T-helper 1 cell treated with Interleukin-12 subunit alpha and Interleukin-12 subunit beta and Interleukin-4 antibody, amounts not matched to agents 30 μg/mL and 1 μg/mL, for 36 hours (primary cell): ENCODE results near the gene MCRS1.
A peak's percentile ranks its signal among the peaks of the same experiment; 100 is the strongest.
"Not testable (repeated sequence)": the region's sequence is repeated elsewhere in the genome, so short reads cannot be mapped to it uniquely, and the experiment has no call there.

Experiments
- H3K27ac Mint-ChIP-seq: one replicate; pipeline ENCODE4 v1.8.0; 2021; ENCODE audit warnings: mild to moderate bottlenecking, mixed read lengths
- H3K27me3 Mint-ChIP-seq: one replicate; pipeline ENCODE4 v1.8.0; 2021; ENCODE audit warnings: low read depth, mixed read lengths
- H3K36me3 Mint-ChIP-seq: one replicate; pipeline ENCODE4 v1.8.0; 2021; ENCODE audit warnings: low read depth, mixed read lengths
- H3K4me1 Mint-ChIP-seq: one replicate; pipeline ENCODE4 v1.8.0; 2021; ENCODE audit warnings: low read depth, mixed read lengths
- H3K4me3 Mint-ChIP-seq: one replicate; pipeline ENCODE4 v1.8.0; 2021; ENCODE audit warnings: mild to moderate bottlenecking, moderate library complexity, mixed read lengths
- H3K9me3 Mint-ChIP-seq: one replicate; pipeline ENCODE4 v1.8.0; 2021; ENCODE audit warnings: mixed read lengths

The MCRS1 gene

DNA sequence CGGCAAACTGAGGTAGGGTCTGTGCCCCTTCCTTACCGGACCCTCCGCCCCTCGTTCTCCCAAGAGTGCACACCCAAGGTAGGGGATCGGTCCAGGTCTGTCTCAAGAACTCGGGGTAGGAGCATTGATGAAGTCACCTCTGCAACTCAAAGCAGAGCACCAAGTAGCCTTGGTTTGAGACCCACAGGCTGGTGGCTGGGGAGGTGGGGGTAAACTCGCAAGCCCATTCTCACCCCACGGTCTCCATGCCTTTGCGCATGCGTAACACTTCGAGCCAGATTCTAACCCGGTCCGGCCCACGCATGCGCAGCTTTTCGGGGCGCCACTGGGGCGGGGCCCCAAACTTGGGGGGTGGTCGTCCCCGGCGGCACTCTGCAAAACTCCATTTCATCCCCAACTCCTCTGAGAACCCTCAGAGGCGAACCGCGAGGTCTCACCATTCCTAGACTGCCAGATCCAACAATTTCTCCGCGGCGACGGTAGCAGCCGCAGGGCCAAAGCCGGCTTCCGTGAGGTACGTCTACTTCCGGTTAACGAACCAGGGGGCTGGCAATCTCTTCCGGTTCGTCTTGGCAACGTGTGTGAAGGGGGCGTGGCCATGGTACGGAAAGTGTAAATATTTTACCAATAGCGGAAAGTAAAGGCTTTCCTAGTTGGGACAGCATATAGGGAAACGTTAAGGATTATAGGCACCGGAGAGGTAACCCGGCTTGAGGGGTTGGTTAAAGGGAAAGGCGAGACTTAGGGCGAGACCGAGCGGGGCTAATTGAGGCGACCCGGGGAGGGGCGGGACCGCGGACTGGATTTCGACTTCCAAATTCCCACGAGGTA, at the start of gene MCRS1:
Gene MCRS1 (minus strand): TSS at position 532 of the 831 bp plus-strand sequence. CDS start 1,411 bp downstream, outside the sequence.
- peak within 1 kb of the TSS; percentile 98 for H3K27ac Mint-ChIP-seq
- H3K9me3 Mint-ChIP-seq: no peaks in the 10 kb centered on the region
- peak within 1 kb of the TSS; percentile 99 for H3K4me3 Mint-ChIP-seq
- H3K4me1 Mint-ChIP-seq: peaks cover 43% of the 10 kb centered on the region
- H3K27me3 Mint-ChIP-seq: no peaks in the 10 kb centered on the region
- peaks cover 15% of the 10 kb centered on the region for H3K36me3 Mint-ChIP-seq

DNA sequence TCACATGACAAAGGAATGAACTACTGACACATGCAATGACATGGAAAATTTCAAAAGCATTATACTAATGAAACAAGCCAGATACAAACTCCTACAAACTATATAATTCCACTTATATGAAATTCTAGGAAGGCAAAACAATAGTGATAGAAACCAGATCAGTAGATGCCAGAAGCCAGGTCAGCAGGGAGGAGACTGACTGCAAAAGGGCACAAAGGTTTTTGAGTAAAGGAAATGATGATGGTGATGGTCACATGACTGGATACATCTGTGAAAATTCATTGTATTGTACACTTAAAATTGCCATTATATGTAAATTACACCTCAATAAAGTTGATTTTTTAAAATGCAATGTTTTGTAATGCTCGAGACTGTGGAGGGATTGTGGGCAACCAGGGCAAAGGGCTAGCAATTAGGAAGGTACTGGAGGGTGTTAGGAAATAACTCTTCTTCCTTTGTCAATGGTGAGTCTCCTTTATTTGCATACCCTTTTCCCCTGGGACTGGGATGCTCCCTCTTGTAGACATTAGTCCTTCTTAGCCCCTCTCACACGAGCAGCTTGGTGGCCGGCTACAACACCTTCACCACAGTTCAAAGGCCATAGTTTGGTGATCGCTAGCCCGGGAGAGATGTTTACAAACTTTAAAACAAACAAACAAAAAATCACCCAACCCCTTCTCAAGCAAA, 48.7 kb upstream of the MCRS1 start:
- H3K4me1 Mint-ChIP-seq: peaks cover 12% of the 10 kb centered on the region

GRCh38 chr12:49615725-49616124, 47.8 kb upstream of the MCRS1 start:
- peaks cover 3% of the 10 kb centered on the region for H3K36me3 Mint-ChIP-seq
- H3K9me3 Mint-ChIP-seq: peaks cover 8% of the 10 kb centered on the region
- H3K4me3 Mint-ChIP-seq: no peak overlapping the region

More for the DNA sequence above, 48.7 kb upstream of the MCRS1 start:
- Mint-ChIP-seq H3K4me3 (no peak overlapping the region), H3K36me3 (peaks cover 3% of the 10 kb centered on the region), H3K9me3 (peaks cover 8% of the 10 kb centered on the region), H3K27ac (no peak overlapping the region), H3K27me3 (peaks cover 49% of the 10 kb centered on the region)

GRCh38 chr12:49612210-49612609, 44.3 kb upstream of the MCRS1 start:
- Mint-ChIP-seq H3K4me1 (peaks cover 5% of the 10 kb centered on the region), H3K27me3 (peaks cover 16% of the 10 kb centered on the region), H3K4me3 (no peak overlapping the region), H3K9me3 (peaks cover 15% of the 10 kb centered on the region), H3K36me3 (peaks cover 3% of the 10 kb centered on the region), H3K27ac (no peak overlapping the region)

More at GRCh38 chr12:49615725-49616124, 47.8 kb upstream of the MCRS1 start:
- no peak overlapping the region for H3K27ac Mint-ChIP-seq
- H3K27me3 Mint-ChIP-seq: peaks cover 40% of the 10 kb centered on the region
- H3K4me1 Mint-ChIP-seq: peaks cover 5% of the 10 kb centered on the region

- not testable (repeated sequence) for H3K4me1 Mint-ChIP-seq, H3K36me3 Mint-ChIP-seq, H3K27ac Mint-ChIP-seq, H3K4me3 Mint-ChIP-seq
- Mint-ChIP-seq H3K9me3 (peaks cover 15% of the 10 kb centered on the region), H3K27me3 (peaks cover 13% of the 10 kb centered on the region)
These were observed 42.8 kb upstream of the MCRS1 start for GRCh38 chr12:49610785-49611184.

- Mint-ChIP-seq H3K4me1 (no peaks in the 10 kb centered on the region), H3K36me3 (peaks cover 3% of the 10 kb centered on the region), H3K9me3 (peaks cover 15% of the 10 kb centered on the region), H3K4me3 (no peak overlapping the region), H3K27ac (no peak overlapping the region), H3K27me3 (peaks cover 10% of the 10 kb centered on the region)
These were observed 41.9 kb upstream of the MCRS1 start for GRCh38 chr12:49609875-49610154.

GRCh38 chr12:49609059-49609874, 41.3 kb upstream of the MCRS1 start:
- H3K4me1 Mint-ChIP-seq: no peaks in the 10 kb centered on the region
- H3K9me3 Mint-ChIP-seq: peaks cover 13% of the 10 kb centered on the region
- peaks cover 3% of the 10 kb centered on the region for H3K36me3 Mint-ChIP-seq
- H3K27me3 Mint-ChIP-seq: peaks cover 8% of the 10 kb centered on the region
- no peak overlapping the region for H3K4me3 Mint-ChIP-seq
- H3K27ac Mint-ChIP-seq: no peak overlapping the region

GRCh38 chr12:49605539-49605938, 37.6 kb upstream of the MCRS1 start, which contains the start of gene FAM186B:
Gene FAM186B, minus strand, starts transcription at chr12:49605639. Its CDS starts 162 bp downstream, at chr12:49605477.
- not testable (repeated sequence) for H3K27ac Mint-ChIP-seq, H3K9me3 Mint-ChIP-seq, H3K27me3 Mint-ChIP-seq, H3K4me3 Mint-ChIP-seq, H3K36me3 Mint-ChIP-seq, H3K4me1 Mint-ChIP-seq

GRCh38 chr12:49604856-49605255, 36.9 kb upstream of the MCRS1 start:
- Mint-ChIP-seq H3K9me3 (peaks cover 2% of the 10 kb centered on the region), H3K36me3 (no peaks in the 10 kb centered on the region), H3K27ac (no peak overlapping the region)

DNA sequence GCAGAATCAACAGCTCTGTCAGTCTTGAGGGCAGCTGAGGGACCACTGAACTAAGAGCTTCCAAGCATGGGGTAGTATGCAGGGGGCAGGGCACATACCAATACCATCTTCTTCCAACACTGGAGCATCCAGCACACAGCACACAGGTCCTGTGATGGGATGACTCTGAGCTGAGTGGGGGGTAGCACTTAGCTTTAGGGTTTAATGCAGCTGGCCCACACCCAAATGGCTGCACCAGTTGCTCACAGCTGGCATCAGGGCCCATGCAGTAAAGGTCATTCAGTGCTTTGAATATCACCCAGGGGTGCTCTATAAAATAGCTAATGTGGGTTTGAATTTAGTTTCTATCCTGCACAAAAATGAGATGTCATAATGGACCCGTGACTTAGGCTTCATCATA, 35.8 kb upstream of the MCRS1 start:
- Mint-ChIP-seq H3K27ac (no peak overlapping the region), H3K27me3 (peaks cover 6% of the 10 kb centered on the region), H3K9me3 (no peaks in the 10 kb centered on the region), H3K4me3 (no peak overlapping the region), H3K36me3 (no peaks in the 10 kb centered on the region), H3K4me1 (no peaks in the 10 kb centered on the region)

More at GRCh38 chr12:49604856-49605255, 36.9 kb upstream of the MCRS1 start:
- Mint-ChIP-seq H3K4me3 (no peak overlapping the region), H3K27me3 (peaks cover 6% of the 10 kb centered on the region), H3K4me1 (no peaks in the 10 kb centered on the region)

DNA sequence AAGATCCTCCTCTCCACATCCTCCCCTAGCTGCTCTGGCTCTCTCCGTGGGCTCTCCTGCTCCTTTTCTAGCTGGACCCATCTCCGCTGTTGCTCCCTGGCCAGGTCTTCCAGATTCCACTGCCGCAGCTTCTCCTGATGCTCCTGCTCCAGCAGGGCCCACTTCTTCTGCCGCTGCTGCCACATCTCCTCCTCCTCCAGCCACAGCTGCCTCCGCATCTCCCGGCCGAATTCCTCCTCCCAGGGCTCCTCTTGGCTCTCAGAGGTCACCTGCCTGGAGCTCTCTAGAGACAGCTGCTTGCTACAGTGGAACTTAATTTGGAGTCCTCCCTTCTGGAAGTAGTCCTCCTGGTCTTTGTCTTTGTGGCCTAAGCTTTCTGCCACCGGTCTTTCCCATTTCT, 32.0 kb upstream of the MCRS1 start:
- Mint-ChIP-seq H3K4me3 (no peak overlapping the region), H3K27me3 (no peaks in the 10 kb centered on the region), H3K4me1 (no peaks in the 10 kb centered on the region), H3K36me3 (no peaks in the 10 kb centered on the region), H3K27ac (no peak overlapping the region), H3K9me3 (no peaks in the 10 kb centered on the region)

DNA sequence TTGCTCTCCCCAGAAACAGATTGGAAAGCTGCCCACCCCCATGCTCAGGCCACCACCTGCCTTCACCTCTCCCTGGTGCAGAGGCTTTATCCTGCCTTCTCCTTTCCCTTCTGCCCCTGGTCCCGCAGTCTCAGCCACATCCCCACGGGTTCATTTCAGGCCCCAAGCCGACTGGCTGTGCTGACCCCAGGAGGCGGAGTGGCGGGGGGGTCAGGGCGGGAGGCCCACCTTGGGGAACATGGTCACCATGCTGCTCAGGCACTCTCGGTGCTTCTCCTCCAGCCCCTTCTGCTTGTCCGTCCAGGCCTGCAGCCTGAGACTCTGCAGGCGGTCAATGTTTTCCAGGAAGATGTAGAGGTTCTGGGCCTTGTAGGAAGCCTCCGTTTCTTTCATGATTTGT, 30.6 kb upstream of the MCRS1 start:
- H3K27ac Mint-ChIP-seq: peak overlapping the region; percentile 39
- no peaks in the 10 kb centered on the region for H3K27me3 Mint-ChIP-seq
- H3K4me1 Mint-ChIP-seq: no peaks in the 10 kb centered on the region
- no peaks in the 10 kb centered on the region for H3K36me3 Mint-ChIP-seq
- no peak overlapping the region for H3K4me3 Mint-ChIP-seq
- H3K9me3 Mint-ChIP-seq: no peaks in the 10 kb centered on the region

GRCh38 chr12:49588721-49589516, 21.0 kb upstream of the MCRS1 start:
- no peaks in the 10 kb centered on the region for H3K27me3 Mint-ChIP-seq
- H3K4me3 Mint-ChIP-seq: no peak overlapping the region
- no peak overlapping the region for H3K27ac Mint-ChIP-seq
- H3K9me3 Mint-ChIP-seq: peaks cover 5% of the 10 kb centered on the region
- no peaks in the 10 kb centered on the region for H3K4me1 Mint-ChIP-seq
- peaks cover 10% of the 10 kb centered on the region for H3K36me3 Mint-ChIP-seq

- H3K9me3 Mint-ChIP-seq: peaks cover 5% of the 10 kb centered on the region
- H3K4me1 Mint-ChIP-seq: no peaks in the 10 kb centered on the region
- H3K4me3 Mint-ChIP-seq: no peak overlapping the region
- peaks cover 10% of the 10 kb centered on the region for H3K36me3 Mint-ChIP-seq
- H3K27ac Mint-ChIP-seq: no peak overlapping the region
- no peaks in the 10 kb centered on the region for H3K27me3 Mint-ChIP-seq
These were observed 20.3 kb upstream of the MCRS1 start for GRCh38 chr12:49588281-49588680.
